Transverse colon (tissue), 4 donors: ENCODE data around the gene BRME1. TPM values are rescaled to one million over a fixed set of nuclear protein-coding genes. Genes with fewer than 3 reads are reported as not detected.

Experiments
- DNase-seq: peaks from one replicate; pipeline ENCODE4 v3.0.0-alpha.2; 2019
- H3K27ac ChIP-seq, 4 donors: fragments of 200-600 bp; sonication (generic); 2 replicates each; pipeline ENCODE4 v1.5.1; 2016 to 2018; ENCODE audit warnings: inconsistent platforms in 4 of 4
- H3K27me3 ChIP-seq: fragments of 200-600 bp; sonication (generic); 2 replicates; pipeline ENCODE4 v1.5.1; 2017; ENCODE audit warnings: inconsistent platforms
- H3K36me3 ChIP-seq, 4 donors: fragments of 200-600 bp; sonication (generic); 2 replicates each; pipeline ENCODE4 v1.5.1; 2017 to 2019; ENCODE audit warnings: inconsistent platforms in 4 of 4
- H3K4me1 ChIP-seq, 4 donors: fragments of 200-600 bp; sonication (generic); 2 replicates each; pipeline ENCODE4 v1.5.1; 2017 to 2020; ENCODE audit warnings: inconsistent platforms in 4 of 4
- H3K4me3 ChIP-seq, 4 donors: fragments of 200-600 bp; sonication (generic); 1 replicate in 1 of 4; 2 replicates in 3 of 4; pipeline versions ENCODE4 v1.5.1 to v1.6.1; 2017 to 2019; ENCODE audit warnings: inconsistent platforms in 4 of 4
- H3K9me3 ChIP-seq, 2 donors: fragments of 200-600 bp; sonication (generic); 2 replicates each; pipeline ENCODE4 v1.5.1; 2017 to 2019; ENCODE audit warnings: inconsistent platforms in 2 of 2
- CTCF ChIP-seq, 5 experiments: fragments of 200-600 bp in 3 of 5; fragments of 450-650 bp in 2 of 5; sonication (generic) in 3 of 5; IDR thresholded peaks; 1 replicate in 2 of 5; 2 replicates in 3 of 5; pipeline ENCODE4 v1.5.1; 2016 to 2017; ENCODE audit warnings: antibody characterized with exemption in 5 of 5, inconsistent platforms in 3 of 5, mild to moderate bottlenecking in 2 of 5, moderate library complexity in 1 of 5
- EP300 ChIP-seq: sonication (generic); formaldehyde crosslinking; IDR thresholded peaks from one replicate; pipeline ENCODE4 v1.6.1; 2017; ENCODE audit warnings: antibody characterized with exemption, low read depth
- POLR2A ChIP-seq: fragments of 450-650 bp; IDR thresholded peaks from one replicate; pipeline ENCODE4 v1.6.1; 2016; ENCODE audit warnings: antibody characterized with exemption, mild to moderate bottlenecking, moderate library complexity
- POLR2AphosphoS5 ChIP-seq, 3 donors: sonication (generic); formaldehyde crosslinking; IDR thresholded peaks; one replicate each; pipeline ENCODE4 v1.6.1; 2016; ENCODE audit warnings: antibody characterized with exemption in 3 of 3
- WGBS, 2 donors: methylation state at CpG; one replicate each; pipeline ENCODE4 v1.1.5; 2018; ENCODE audit warnings: low coverage in 1 of 2; 5-methylcytosine and 5-hydroxymethylcytosine counted together
- in situ Hi-C, 4 donors: fragments of 200-750 bp; cut with MboI; loops; one replicate each; pipeline versions ENCODE4 v1.15.0 to v1.15.1; 2017; ENCODE audit warnings: low sequenced_read_pairs in 3 of 4, low pct_ligation_motif_present in 1 of 4, low pct_unique_long_range_greater_than_20kb in 1 of 4
- intact Hi-C: fragments of 100-400 bp; cut with DNase I; formaldehyde crosslinking; loops from one replicate; pipeline ENCODE4 v1.15.1; 2023; ENCODE audit warnings: low total_unique reads
- total RNA-seq, 4 donors: library from RNA; depleted of rRNA; stranded (reverse); fragments of >200 nt; gene quantifications; one replicate each; pipeline ENCODE4 v1.1.0, GENCODE V29; 2016

The BRME1 gene
- total RNA-seq, 4 donors from 2014 or later, result 5.2 to 102 (median 6.7) TPM

- Histone ChIP-seq H3K4me1 (no peaks in the 10 kb centered on the region), H3K36me3 (no peaks in the 10 kb centered on the region), H3K27ac (no peak overlapping the region), H3K9me3 (no peaks in the 10 kb centered on the region), H3K27me3 (peaks cover 9% of the 10 kb centered on the region), H3K4me3 (no peak overlapping the region)
- TF ChIP-seq CTCF (IDR thresholded peaks at IDR 0.05) (no peak), POLR2AphosphoS5 (IDR thresholded peaks at IDR 0.05) (no peak)
- in situ Hi-C loops, result no loop called here
- WGBS, 2 donors, result 100% methylated on average over 1 of the region's 1 CpG; no CpG with 5 or more reads in 1 of the 2 donors
- intact Hi-C loops, result no loop called here
- no peak for DNase-seq
Measured at GRCh38 chr19:13942023-13942684, 36.2 kb upstream of the BRME1 start.

DNA sequence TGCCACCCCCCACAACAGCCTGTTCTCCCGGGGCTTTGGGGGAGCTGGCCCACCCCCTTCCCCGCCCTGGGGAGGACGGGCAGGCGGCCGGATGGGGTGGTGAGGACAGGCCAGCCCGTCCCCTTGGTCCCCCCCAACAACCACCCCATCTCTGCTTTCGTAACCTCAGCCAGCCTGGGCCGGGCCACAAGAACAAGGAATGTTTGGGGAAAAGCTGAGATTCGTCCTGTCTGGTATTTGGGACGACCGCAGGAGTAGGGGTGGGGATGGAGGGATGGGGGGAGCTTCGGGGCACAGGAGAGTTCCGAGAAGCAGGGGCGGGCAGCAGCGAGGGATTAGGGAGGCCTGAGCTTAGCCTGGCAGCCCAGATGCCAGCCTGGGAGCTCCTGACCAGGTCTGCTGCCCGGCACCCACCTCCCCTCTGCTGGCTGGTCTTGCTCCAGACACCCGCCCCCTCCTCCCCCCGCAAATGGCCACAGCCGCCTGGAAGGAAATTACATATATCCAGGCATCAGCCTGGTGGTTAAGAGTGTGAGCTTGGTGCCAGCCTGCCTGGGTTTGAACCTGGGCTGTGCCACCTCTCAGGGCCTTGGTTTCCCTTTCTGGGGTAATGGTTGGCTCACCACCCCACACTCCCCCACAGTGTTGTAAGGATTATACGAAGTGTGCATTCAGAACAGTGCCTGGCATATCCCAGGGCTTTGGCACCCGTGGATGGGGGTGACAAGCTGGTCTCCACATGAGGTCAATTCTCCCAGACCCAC lies 32.6 kb upstream of the BRME1 start, which contains the start of gene PODNL1:
Gene PODNL1, minus strand, starts transcription at position 117 of the 764 bp plus-strand sequence. CDS start 236 bp downstream, outside the sequence.
- TF ChIP-seq POLR2AphosphoS5 (IDR thresholded peaks at IDR 0.05), result no peak
- no peak for TF ChIP-seq POLR2A
- no peak for TF ChIP-seq CTCF (IDR thresholded peaks at IDR 0.05)
- no peak for TF ChIP-seq EP300
- Histone ChIP-seq H3K27ac (no peak within 1 kb of the TSS), H3K4me1 (no peaks in the 10 kb centered on the region), H3K36me3 (no peaks in the 10 kb centered on the region), H3K4me3 (peak within 1 kb of the TSS in 1 of 4 donors; percentile 9), H3K27me3 (peaks cover 9% of the 10 kb centered on the region), H3K9me3 (no peaks in the 10 kb centered on the region)
- intact Hi-C loops, result no loop called here
- in situ Hi-C loops, result no loop called here
- WGBS, 2 donors, result 45% methylated on average over 21 of the region's 21 CpGs; no CpG with 5 or more reads in 1 of the 2 donors
- DNase-seq, result no peak

GRCh38 chr19:13937479-13938300 lies 31.8 kb upstream of the BRME1 start:
- no peak for DNase-seq
- in situ Hi-C loops (no loop called here), intact Hi-C loops (no loop called here)
- Histone ChIP-seq H3K36me3 (no peaks in the 10 kb centered on the region), H3K4me1 (no peaks in the 10 kb centered on the region), H3K9me3 (no peaks in the 10 kb centered on the region), H3K27me3 (peaks cover 9% of the 10 kb centered on the region), H3K27ac (no peak overlapping the region), H3K4me3 (peak overlapping the region in 1 of 4 donors; percentile 9)
- 33 to 52% methylated on average over 3 to 23 of the region's 29 CpGs for whole genome bisulfite sequencing, 2 donors
- no peak for TF ChIP-seq POLR2AphosphoS5 (IDR thresholded peaks at IDR 0.05)
- TF ChIP-seq CTCF (IDR thresholded peaks at IDR 0.05), result no peak
- TF ChIP-seq POLR2A, result no peak
- TF ChIP-seq EP300, result no peak
